Endometrium (tissue), 2 donors: ENCODE results near the gene NUDT19.
"Not testable (repeated sequence)": the region's sequence is repeated elsewhere in the genome, so short reads cannot be mapped to it uniquely, and the experiment has no call there.

Source experiments
- FAIRE-seq: peaks from 2 replicates; lab custom pipeline; 2012; peaks lifted over from hg19 to GRCh38; lab: Jason Lieb, UNC
- donor health status: control.
- donor health status: control.

NUDT19 gene

GRCh38 chr19:32675720-32676185, 15.9 kb upstream of the NUDT19 start, which contains the start of gene RGS9BP:
TSS of gene RGS9BP (plus strand) at chr19:32675848. CDS start at chr19:32676264, 416 bp downstream.
- FAIRE-seq, result no peak

GRCh38 chr19:32676186-32676894, 15.3 kb upstream of the NUDT19 start:
- FAIRE-seq, result no peak

GRCh38 chr19:32676895-32677359, 14.7 kb upstream of the NUDT19 start:
- no peak for FAIRE-seq

GRCh38 chr19:32677657-32678056, 14.0 kb upstream of the NUDT19 start:
- FAIRE-seq, result no peak

GRCh38 chr19:32680986-32681385, 10.6 kb upstream of the NUDT19 start:
- no peak for FAIRE-seq

GRCh38 chr19:32682317-32682716, 9.3 kb upstream of the NUDT19 start:
- FAIRE-seq, result no peak

GRCh38 chr19:32686847-32687475, 4.7 kb upstream of the NUDT19 start:
- FAIRE-seq, result no peak

- no peak for FAIRE-seq
Measured at GRCh38 chr19:32687681-32688080, 3.9 kb upstream of the NUDT19 start.

GRCh38 chr19:32688311-32688710, 3.3 kb upstream of the NUDT19 start:
- FAIRE-seq, result no peak

GRCh38 chr19:32691952-32692726, 518 bp downstream of the NUDT19 start:
- no peak for FAIRE-seq

GRCh38 chr19:32692727-32693061, 1.1 kb downstream of the NUDT19 start:
- no peak for FAIRE-seq

- not testable (repeated sequence) for FAIRE-seq
Measured at GRCh38 chr19:32693151-32694108, 1.8 kb downstream of the NUDT19 start.

GRCh38 chr19:32694316-32694715, 2.7 kb downstream of the NUDT19 start:
- FAIRE-seq, result not testable (repeated sequence)

GRCh38 chr19:32694851-32695250, 3.2 kb downstream of the NUDT19 start:
- not testable (repeated sequence) for FAIRE-seq

GRCh38 chr19:32695506-32695905, 3.9 kb downstream of the NUDT19 start:
- not testable (repeated sequence) for FAIRE-seq

GRCh38 chr19:32696771-32697170, 5.2 kb downstream of the NUDT19 start:
- FAIRE-seq, result not testable (repeated sequence)

GRCh38 chr19:32700129-32700528, 8.5 kb downstream of the NUDT19 start:
- not testable (repeated sequence) for FAIRE-seq

GRCh38 chr19:32702010-32702409, 10.4 kb downstream of the NUDT19 start:
- FAIRE-seq, result no peak

- FAIRE-seq, result not testable (repeated sequence)
Measured at GRCh38 chr19:32704006-32704405, 12.4 kb downstream of the NUDT19 start.

- FAIRE-seq, result no peak
Measured at GRCh38 chr19:32708457-32708856, 16.8 kb downstream of the NUDT19 start.

GRCh38 chr19:32709032-32709431, 17.4 kb downstream of the NUDT19 start:
- no peak for FAIRE-seq

- no peak for FAIRE-seq
Measured at GRCh38 chr19:32711747-32712146, 20.1 kb downstream of the NUDT19 start.
